Mucosa of rectum (tissue), 2 donors: ENCODE results near the gene TSPYL2.

Experiments
- H3K27ac ChIP-seq, 2 donors: one replicate each; pipeline ENCODE4 v1.7.0; 2013; ENCODE audit warnings: inconsistent platforms in 2 of 2, low read depth in 2 of 2, low read length in 2 of 2
- H3K27me3 ChIP-seq, 2 donors: one replicate each; pipeline ENCODE4 v1.7.0; 2013; ENCODE audit warnings: low read length in 2 of 2; ENCODE audit not compliant: control insufficient read depth in 2 of 2, insufficient read depth in 2 of 2
- H3K36me3 ChIP-seq, 2 donors: one replicate each; pipeline ENCODE4 v1.7.0; 2013; ENCODE audit warnings: low read length in 2 of 2; ENCODE audit not compliant: control insufficient read depth in 2 of 2, insufficient read depth in 2 of 2
- H3K4me1 ChIP-seq, 2 donors: one replicate each; pipeline ENCODE4 v1.7.0; 2013; ENCODE audit warnings: low read length in 2 of 2, mild to moderate bottlenecking in 1 of 2; ENCODE audit not compliant: control insufficient read depth in 2 of 2, insufficient read depth in 2 of 2
- H3K4me3 ChIP-seq, 2 donors: one replicate each; pipeline ENCODE4 v1.7.0; 2013; ENCODE audit warnings: low read length in 2 of 2
- H3K9ac ChIP-seq, 2 donors: one replicate each; pipeline ENCODE4 v1.7.0; 2013; ENCODE audit warnings: low read length in 2 of 2, low read depth in 1 of 2, mild to moderate bottlenecking in 1 of 2
- H3K9me3 ChIP-seq, 2 donors: one replicate each; pipeline ENCODE4 v1.7.0; 2013; ENCODE audit warnings: low read length in 2 of 2; ENCODE audit not compliant: control insufficient read depth in 2 of 2
- donor health status: healthy.
- donor health status: Normal muscosa, but diverticular disease.

TSPYL2 gene

GRCh38 chrX:53078943-53079342, 3.2 kb upstream of the TSPYL2 start:
- no peaks in the 10 kb centered on the region for H3K36me3 ChIP-seq
- H3K9me3 ChIP-seq, result peaks cover 0 to 2% of the 10 kb centered on the region in 2 donors
- no peak overlapping the region for H3K27ac ChIP-seq

GRCh38 chrX:53080628-53081580, 1.3 kb upstream of the TSPYL2 start:
- Histone ChIP-seq H3K27ac (peak overlapping the region; percentile 26 to 50), H3K36me3 (peaks cover 0 to 2% of the 10 kb centered on the region in 2 donors), H3K9ac (no peak overlapping the region), H3K9me3 (peaks cover 0 to 2% of the 10 kb centered on the region in 2 donors), H3K4me1 (no peaks in the 10 kb centered on the region), H3K4me3 (no peak overlapping the region), H3K27me3 (peaks cover 0 to 2% of the 10 kb centered on the region in 2 donors)

More at GRCh38 chrX:53078943-53079342, 3.2 kb upstream of the TSPYL2 start:
- Histone ChIP-seq H3K4me1 (no peaks in the 10 kb centered on the region), H3K4me3 (no peak overlapping the region), H3K9ac (no peak overlapping the region), H3K27me3 (no peaks in the 10 kb centered on the region)

- H3K9ac ChIP-seq, result peak overlapping the region; percentile 32 to 62
Measured at GRCh38 chrX:53082773-53083616, 828 bp downstream of the TSPYL2 start.

GRCh38 chrX:53084043-53084570, 1.9 kb downstream of the TSPYL2 start:
- H3K4me3 ChIP-seq, result no peak overlapping the region
- H3K27me3 ChIP-seq, result peaks cover 0 to 2% of the 10 kb centered on the region in 2 donors
- H3K27ac ChIP-seq, result no peak overlapping the region
- H3K9ac ChIP-seq, result no peak overlapping the region
- no peaks in the 10 kb centered on the region for H3K4me1 ChIP-seq
- H3K9me3 ChIP-seq, result no peaks in the 10 kb centered on the region
- H3K36me3 ChIP-seq, result peaks cover 0 to 2% of the 10 kb centered on the region in 2 donors

More at GRCh38 chrX:53082773-53083616, 828 bp downstream of the TSPYL2 start:
- Histone ChIP-seq H3K4me1 (no peaks in the 10 kb centered on the region), H3K27me3 (peaks cover 0 to 2% of the 10 kb centered on the region in 2 donors), H3K36me3 (peaks cover 0 to 2% of the 10 kb centered on the region in 2 donors), H3K4me3 (peak overlapping the region; percentile 59 to 70), H3K9me3 (no peaks in the 10 kb centered on the region), H3K27ac (peak overlapping the region; percentile 67 to 84)

- Histone ChIP-seq H3K27me3 (peaks cover 0 to 2% of the 10 kb centered on the region in 2 donors), H3K27ac (no peak overlapping the region), H3K4me1 (no peaks in the 10 kb centered on the region), H3K4me3 (no peak overlapping the region), H3K36me3 (peaks cover 0 to 2% of the 10 kb centered on the region in 2 donors), H3K9me3 (no peaks in the 10 kb centered on the region), H3K9ac (no peak overlapping the region)
Measured at GRCh38 chrX:53084863-53085262, 2.7 kb downstream of the TSPYL2 start.

- Histone ChIP-seq H3K36me3 (peaks cover 0 to 2% of the 10 kb centered on the region in 2 donors), H3K9me3 (no peaks in the 10 kb centered on the region), H3K27ac (no peak overlapping the region), H3K9ac (no peak overlapping the region), H3K4me1 (no peaks in the 10 kb centered on the region), H3K27me3 (peaks cover 0 to 2% of the 10 kb centered on the region in 2 donors), H3K4me3 (no peak overlapping the region)
Measured at GRCh38 chrX:53085661-53086229, 3.6 kb downstream of the TSPYL2 start.

GRCh38 chrX:53086464-53086863, 4.3 kb downstream of the TSPYL2 start:
- Histone ChIP-seq H3K4me3 (no peak overlapping the region), H3K36me3 (peaks cover 0 to 2% of the 10 kb centered on the region in 2 donors), H3K9ac (no peak overlapping the region), H3K9me3 (no peaks in the 10 kb centered on the region), H3K27ac (no peak overlapping the region), H3K4me1 (no peaks in the 10 kb centered on the region), H3K27me3 (peaks cover 0 to 2% of the 10 kb centered on the region in 2 donors)

GRCh38 chrX:53087388-53087831, 5.2 kb downstream of the TSPYL2 start:
- H3K4me3 ChIP-seq, result no peak overlapping the region
- H3K27me3 ChIP-seq, result peaks cover 0 to 2% of the 10 kb centered on the region in 2 donors
- H3K27ac ChIP-seq, result no peak overlapping the region
- no peaks in the 10 kb centered on the region for H3K4me1 ChIP-seq
- H3K36me3 ChIP-seq, result peaks cover 0 to 2% of the 10 kb centered on the region in 2 donors
- H3K9me3 ChIP-seq, result no peaks in the 10 kb centered on the region
- no peak overlapping the region for H3K9ac ChIP-seq

- H3K27me3 ChIP-seq, result peaks cover 0 to 2% of the 10 kb centered on the region in 2 donors
- H3K9ac ChIP-seq, result peak overlapping the region; percentile 66 to 68
- peak overlapping the region; percentile 61 to 69 for H3K27ac ChIP-seq
- H3K36me3 ChIP-seq, result peaks cover 0 to 2% of the 10 kb centered on the region in 2 donors
- H3K4me3 ChIP-seq, result peak overlapping the region; percentile 60 to 74
- H3K4me1 ChIP-seq, result no peaks in the 10 kb centered on the region
- H3K9me3 ChIP-seq, result no peaks in the 10 kb centered on the region
Measured at GRCh38 chrX:53088136-53088974, 6.2 kb downstream of the TSPYL2 start.
